ENCODE measurements around the gene NUP205.

GRCh38 chr7:135683609-135684008 is 125.9 kb downstream of the NUP205 start:
- TF ChIP-seq FOXM1 (CRISPR knock-in tag; IDR thresholded peaks at IDR 0.05) = no peak
- TF ChIP-seq HNF1B (CRISPR knock-in tag; IDR thresholded peaks at IDR 0.05) = no peak
- TF ChIP-seq USF2 (IDR thresholded peaks at IDR 0.05; ENCODE audit: low read depth, low read length) = no peak
- TF ChIP-seq USF2 (CRISPR knock-in tag; IDR thresholded peaks at IDR 0.05; ENCODE audit: borderline replicate concordance) = no peak
- no peak for TF ChIP-seq IRF9 (CRISPR knock-in tag; IDR thresholded peaks at IDR 0.05; ENCODE audit: borderline replicate concordance)

Data from HepG2 (cell line).